Measurements from ENCODE around the gene UBE2M.
"Not testable (repeated sequence)": the region's sequence is repeated elsewhere in the genome, so short reads cannot be mapped to it uniquely, and the experiment has no call there.

Gene UBE2M

GRCh38 chr19:58555369-58555885, 3.0 kb downstream of the UBE2M start:
- DNase-seq = no peak

- peak; percentile 99 for DNase-seq
Observed at GRCh38 chr19:58554494-58555368, 3.7 kb downstream of the UBE2M start, which contains the start of gene CHMP2A. CHMP2A (minus strand) TSS chr19:58555105; CDS start chr19:58554212, 893 bp downstream.

- DNase-seq = no peak
Observed at GRCh38 chr19:58553799-58554493, 4.5 kb downstream of the UBE2M start.

GRCh38 chr19:58552655-58553054, 5.8 kb downstream of the UBE2M start:
- no peak for DNase-seq

- no peak for DNase-seq
Observed at GRCh38 chr19:58551577-58552471, 6.6 kb downstream of the UBE2M start.

GRCh38 chr19:58551123-58551497, 7.3 kb downstream of the UBE2M start:
- DNase-seq = no peak

- no peak for DNase-seq
Observed at GRCh38 chr19:58550362-58551122, 7.9 kb downstream of the UBE2M start.

- no peak for DNase-seq
Observed at GRCh38 chr19:58549664-58550361, 8.6 kb downstream of the UBE2M start.

GRCh38 chr19:58548859-58549663, 9.3 kb downstream of the UBE2M start:
- no peak for DNase-seq

- no peak for DNase-seq
Observed at GRCh38 chr19:58547323-58548312, 10.8 kb downstream of the UBE2M start.

GRCh38 chr19:58546019-58546530, 12.3 kb downstream of the UBE2M start:
- no peak for DNase-seq

GRCh38 chr19:58545286-58546018, 13.0 kb downstream of the UBE2M start:
- DNase-seq = no peak

GRCh38 chr19:58544591-58545285, 13.7 kb downstream of the UBE2M start:
- peak; percentile 83 for DNase-seq

GRCh38 chr19:58543826-58544590, 14.4 kb downstream of the UBE2M start, which contains the start of gene TRIM28:
TRIM28 (plus strand) TSS chr19:58544064; CDS start chr19:58544758, 694 bp downstream.
- DNase-seq = peak; percentile 100

- DNase-seq = not testable (repeated sequence)
Observed at GRCh38 chr19:58542641-58543372, 15.6 kb downstream of the UBE2M start.

- DNase-seq = not testable (repeated sequence)
Observed at GRCh38 chr19:58539169-58539559, 19.2 kb downstream of the UBE2M start.

Measured in CD4-positive, alpha-beta T cell treated with Interleukin-10 for 1 hour (primary cell).